Endodermal cell (in vitro differentiated cells): ENCODE results near the gene SLC24A4. TPM values are rescaled to one million over a fixed set of nuclear protein-coding genes. Genes with fewer than 3 reads are reported as not detected.

Experiments
- DNase-seq: peaks from one replicate; pipeline ENCODE4 v3.0.0-alpha.2; 2017
- H3K27ac ChIP-seq: 2 replicates; pipeline ENCODE4 v1.5.1; 2013; ENCODE audit warnings: mild to moderate bottlenecking, low read depth, low read length, moderate library complexity
- H3K27me3 ChIP-seq: 2 replicates; pipeline ENCODE4 v1.6.1; 2013; ENCODE audit warnings: mild to moderate bottlenecking, low read length, moderate library complexity; ENCODE audit not compliant: insufficient read depth, control insufficient read depth, poor library complexity, severe bottlenecking
- H3K36me3 ChIP-seq: 2 replicates; pipeline ENCODE4 v1.7.0; 2013; ENCODE audit warnings: mild to moderate bottlenecking, low read length, moderate library complexity; ENCODE audit not compliant: control insufficient read depth, insufficient read depth
- H3K4me1 ChIP-seq: one replicate; pipeline ENCODE4 v1.7.0; 2013; ENCODE audit warnings: low read length; ENCODE audit not compliant: control insufficient read depth, insufficient read depth
- H3K4me3 ChIP-seq: 2 replicates; pipeline ENCODE4 v1.5.1; 2013; ENCODE audit warnings: mild to moderate bottlenecking, low read length, moderate library complexity
- H3K9ac ChIP-seq: 2 replicates; pipeline ENCODE4 v1.6.1; 2013; ENCODE audit warnings: mild to moderate bottlenecking, low read length, moderate library complexity; ENCODE audit not compliant: poor library complexity, severe bottlenecking; ENCODE audit errors: extremely low read depth
- H3K9me3 ChIP-seq: 2 replicates; pipeline ENCODE4 v1.6.1; 2013; ENCODE audit warnings: mild to moderate bottlenecking, low read length, moderate library complexity; ENCODE audit not compliant: control insufficient read depth
- H3K27ac Mint-ChIP-seq: 2 replicates; pipeline ENCODE4 v1.8.0; 2020; ENCODE audit warnings: mixed read lengths
- H3K27me3 Mint-ChIP-seq: 2 replicates; pipeline ENCODE4 v1.8.0; 2021; ENCODE audit warnings: mild to moderate bottlenecking, mixed read lengths; ENCODE audit not compliant: insufficient read depth
- H3K36me3 Mint-ChIP-seq: 2 replicates; pipeline ENCODE4 v1.8.0; 2020; ENCODE audit warnings: low read depth, mixed read lengths
- H3K4me1 Mint-ChIP-seq: 2 replicates; pipeline ENCODE4 v1.8.0; 2020; ENCODE audit warnings: mixed read lengths
- H3K4me3 Mint-ChIP-seq: 2 replicates; pipeline ENCODE4 v1.8.0; 2020; ENCODE audit warnings: mild to moderate bottlenecking, moderate library complexity, mixed read lengths
- H3K9me3 Mint-ChIP-seq: 2 replicates; pipeline ENCODE4 v1.8.0; 2020; ENCODE audit warnings: mild to moderate bottlenecking, mixed read lengths
- WGBS, 2 experiments: methylation state at CpG; one replicate each; pipeline versions ENCODE4 v1.1.5 to v1.1.7; 2013; ENCODE audit warnings: missing lambda C conversion rate in 2 of 2, mixed read lengths in 1 of 2; ENCODE audit not compliant: insufficient coverage in 1 of 2, insufficient read length in 1 of 2; 5-methylcytosine and 5-hydroxymethylcytosine counted together
- total RNA-seq, 2 donors: library from RNA; stranded (reverse); fragmentation: NEBNext Ultra II Directional in 1 of 2; extraction: Animal tissue kit (Norgen Biotek cat#: 25700) in 1 of 2; gene quantifications; 2 replicates in 1 of 2; 3 replicates in 1 of 2; pipeline ENCODE4 v1.2.1, GENCODE V29; 2021
- TF ChIP-seq, protein P1 (sequence below): fragments of 200-600 bp; sonication (generic); conservative IDR thresholded peaks from 2 replicates; pipeline ENCODE4 v1.5.0; 2021; ENCODE audit warnings: antibody characterized with exemption, mild to moderate bottlenecking

SLC24A4 gene
- total RNA-seq, 2 donors from 2014 or later, result 0.09 to 0.29 TPM

DNA sequence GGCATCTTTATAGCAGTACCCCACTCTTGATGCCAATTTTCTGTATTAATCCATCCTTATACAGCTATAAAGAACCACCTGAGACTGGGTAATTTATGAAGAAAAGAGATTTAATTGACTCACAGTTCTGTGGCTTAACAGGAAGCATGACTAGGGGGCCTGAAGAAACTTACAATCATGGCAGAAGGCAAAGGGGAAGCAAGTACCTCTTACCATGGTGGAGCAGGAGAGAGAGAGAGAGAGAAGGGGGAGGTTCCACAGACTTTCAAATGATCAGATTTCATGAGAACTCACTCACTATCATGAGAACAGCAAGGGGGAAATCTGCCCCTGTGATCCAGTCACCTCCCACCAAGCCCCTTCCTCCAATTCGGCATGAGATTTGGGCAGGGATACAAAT is 84.4 kb downstream of the SLC24A4 start:
- Mint-ChIP-seq H3K4me1 (peaks cover 24% of the 10 kb centered on the region), H3K9me3 (peaks cover 41% of the 10 kb centered on the region), H3K4me3 (no peak overlapping the region), H3K27ac (no peak overlapping the region), H3K36me3 (peaks cover under 1% of the 10 kb centered on the region), H3K27me3 (peaks cover 21% of the 10 kb centered on the region)
- TF ChIP-seq, protein P1, sequence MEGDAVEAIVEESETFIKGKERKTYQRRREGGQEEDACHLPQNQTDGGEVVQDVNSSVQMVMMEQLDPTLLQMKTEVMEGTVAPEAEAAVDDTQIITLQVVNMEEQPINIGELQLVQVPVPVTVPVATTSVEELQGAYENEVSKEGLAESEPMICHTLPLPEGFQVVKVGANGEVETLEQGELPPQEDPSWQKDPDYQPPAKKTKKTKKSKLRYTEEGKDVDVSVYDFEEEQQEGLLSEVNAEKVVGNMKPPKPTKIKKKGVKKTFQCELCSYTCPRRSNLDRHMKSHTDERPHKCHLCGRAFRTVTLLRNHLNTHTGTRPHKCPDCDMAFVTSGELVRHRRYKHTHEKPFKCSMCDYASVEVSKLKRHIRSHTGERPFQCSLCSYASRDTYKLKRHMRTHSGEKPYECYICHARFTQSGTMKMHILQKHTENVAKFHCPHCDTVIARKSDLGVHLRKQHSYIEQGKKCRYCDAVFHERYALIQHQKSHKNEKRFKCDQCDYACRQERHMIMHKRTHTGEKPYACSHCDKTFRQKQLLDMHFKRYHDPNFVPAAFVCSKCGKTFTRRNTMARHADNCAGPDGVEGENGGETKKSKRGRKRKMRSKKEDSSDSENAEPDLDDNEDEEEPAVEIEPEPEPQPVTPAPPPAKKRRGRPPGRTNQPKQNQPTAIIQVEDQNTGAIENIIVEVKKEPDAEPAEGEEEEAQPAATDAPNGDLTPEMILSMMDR, result no peak
- Histone ChIP-seq H3K9ac (no peak overlapping the region), H3K9me3 (peaks cover 26% of the 10 kb centered on the region), H3K4me3 (no peak overlapping the region), H3K27ac (no peak overlapping the region), H3K27me3 (peaks cover 12% of the 10 kb centered on the region), H3K36me3 (no peaks in the 10 kb centered on the region), H3K4me1 (peaks cover 4% of the 10 kb centered on the region)
- DNase-seq, result no peak
- 100% methylated on average over 1 of the region's 1 CpG; no CpG with 5 or more reads in 1 of the 2 experiments for WGBS, 2 experiments

DNA sequence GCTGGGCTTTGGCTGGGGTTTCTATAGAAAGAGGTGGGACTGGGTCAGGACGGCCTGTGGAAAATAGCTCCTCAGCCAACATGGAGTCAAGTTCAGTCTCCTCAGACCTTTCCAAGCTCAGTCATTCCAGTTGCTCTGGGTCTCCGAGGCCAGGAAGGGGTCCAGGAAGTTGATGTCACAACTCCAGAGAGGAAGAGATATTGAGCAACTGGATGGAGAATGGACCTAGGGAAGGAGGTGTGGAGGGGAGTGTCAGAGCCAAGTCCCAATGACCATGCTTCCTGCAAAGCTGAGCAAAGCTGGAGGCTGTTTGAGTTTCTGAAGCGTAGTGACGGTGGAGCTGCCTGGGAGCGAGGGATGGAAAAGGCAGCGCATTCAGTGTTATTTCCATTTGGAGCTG is 86.1 kb downstream of the SLC24A4 start:
- Histone ChIP-seq H3K4me1 (peaks cover 4% of the 10 kb centered on the region), H3K27me3 (peaks cover 18% of the 10 kb centered on the region), H3K9ac (no peak overlapping the region), H3K4me3 (no peak overlapping the region), H3K27ac (no peak overlapping the region), H3K36me3 (no peaks in the 10 kb centered on the region), H3K9me3 (peaks cover 20% of the 10 kb centered on the region)
- H3K9me3 Mint-ChIP-seq, result peaks cover 32% of the 10 kb centered on the region
- TF ChIP-seq, protein P1, result no peak
- no peak for DNase-seq
- 95 to 100% methylated on average over 1 to 6 of the region's 6 CpGs for WGBS, 2 experiments
- H3K27me3 Mint-ChIP-seq, result peaks cover 24% of the 10 kb centered on the region
- no peak overlapping the region for H3K27ac Mint-ChIP-seq
- no peaks in the 10 kb centered on the region for H3K36me3 Mint-ChIP-seq
- peaks cover 23% of the 10 kb centered on the region for H3K4me1 Mint-ChIP-seq
- H3K4me3 Mint-ChIP-seq, result no peak overlapping the region

DNA sequence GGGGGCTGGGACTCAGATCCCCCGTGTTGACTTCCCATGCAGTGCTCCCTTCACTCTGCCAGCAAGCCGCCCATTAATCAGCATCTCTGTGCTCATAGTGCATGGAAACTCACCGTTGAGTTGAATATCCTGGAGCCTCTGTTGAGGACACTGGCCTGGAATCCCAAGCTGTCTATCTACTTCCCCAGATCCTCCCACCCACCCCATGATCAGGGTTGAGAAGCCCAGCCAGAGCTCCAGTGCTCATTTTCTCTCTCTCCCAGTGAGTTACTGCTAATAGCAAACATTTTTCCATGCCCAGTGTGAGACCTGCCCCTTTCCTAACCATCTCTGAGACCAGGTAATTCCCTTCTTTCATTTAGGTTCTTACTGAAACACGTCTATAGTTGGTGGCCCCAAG is 88.2 kb downstream of the SLC24A4 start:
- H3K4me3 Mint-ChIP-seq, result no peak overlapping the region
- H3K36me3 ChIP-seq, result no peaks in the 10 kb centered on the region
- H3K36me3 Mint-ChIP-seq, result no peaks in the 10 kb centered on the region
- no peak overlapping the region for H3K9ac ChIP-seq
- H3K9me3 Mint-ChIP-seq, result peaks cover 16% of the 10 kb centered on the region
- peaks cover 8% of the 10 kb centered on the region for H3K9me3 ChIP-seq
- no peak overlapping the region for H3K4me3 ChIP-seq
- H3K27me3 ChIP-seq, result peaks cover 18% of the 10 kb centered on the region
- DNase-seq, result no peak
- peaks cover 18% of the 10 kb centered on the region for H3K4me1 Mint-ChIP-seq
- H3K27ac ChIP-seq, result no peak overlapping the region
- H3K27ac Mint-ChIP-seq, result no peak overlapping the region
- H3K27me3 Mint-ChIP-seq, result peaks cover 21% of the 10 kb centered on the region
- 79 to 84% methylated on average over 4 of the region's 4 CpGs for WGBS, 2 experiments
- TF ChIP-seq, protein P1, result no peak
- H3K4me1 ChIP-seq, result peaks cover 4% of the 10 kb centered on the region
